ENCODE measurements around the gene SMIM35. TPM values are rescaled to one million over a fixed set of nuclear protein-coding genes. Genes with fewer than 3 reads are reported as not detected.
A peak's percentile ranks its signal among the peaks of the same experiment; 100 is the strongest.

SMIM35 gene
- total and polyA plus RNA-seq, 4 donors: 0.06 to 0.17 (median 0.11) TPM

DNA sequence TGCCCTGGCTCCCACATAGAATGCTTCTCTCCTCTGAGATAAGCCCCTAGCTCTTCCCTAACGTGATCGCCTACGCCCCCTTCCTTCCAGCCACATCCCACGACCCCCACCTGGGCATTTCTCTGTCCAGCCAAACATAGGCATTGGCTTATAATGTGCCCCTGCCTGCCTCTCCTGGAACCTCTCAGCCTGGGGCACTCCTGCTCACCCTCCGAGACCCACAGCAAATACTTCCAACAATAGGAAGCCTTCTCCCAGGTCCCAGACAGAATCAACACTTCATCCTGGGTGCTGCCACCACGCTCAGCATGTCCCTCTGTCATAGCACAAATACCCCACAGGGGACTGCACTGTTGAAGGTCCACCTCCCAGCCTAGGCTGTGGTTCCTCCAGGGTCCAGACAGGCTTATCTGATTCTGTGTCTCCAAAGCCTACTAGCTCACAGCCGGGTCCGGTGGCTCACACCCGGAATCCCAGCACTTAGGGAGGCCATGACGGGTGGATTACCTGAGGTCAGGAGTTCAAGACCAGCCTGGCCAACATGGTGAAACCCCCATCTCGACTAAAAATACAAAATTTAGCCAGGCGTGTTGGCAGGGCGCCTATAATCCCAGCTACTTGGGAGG is 34.1 kb downstream of the SMIM35 start:
- DNase-seq: no peak
- Histone ChIP-seq H3K9me3 (ENCODE audit: control insufficient read depth in 4 of 4, insufficient read depth in 3 of 4, low read length in 3 of 4) (no peaks in the 10 kb centered on the region), H3K4me1 (ENCODE audit: control insufficient read depth in 5 of 5, insufficient read depth in 5 of 5, low read length in 5 of 5) (no peaks in the 10 kb centered on the region), H3K4me3 (no peak overlapping the region), H3K27ac (ENCODE audit: low read depth in 1 of 2, low read length in 1 of 2) (no peak overlapping the region), H3K36me3 (ENCODE audit: control insufficient read depth in 4 of 4, insufficient read depth in 4 of 4, low read length in 4 of 4) (no peaks in the 10 kb centered on the region), H3K27me3 (ENCODE audit: control insufficient read depth in 3 of 3, insufficient read depth in 3 of 3, low read length in 2 of 3) (peaks cover 0 to 2% (median 0%) of the 10 kb centered on the region in 3 donors), H3K9ac (ENCODE audit: insufficient read depth in 1 of 2, low read length in 2 of 2) (no peak overlapping the region)
- TF ChIP-seq, protein P1, sequence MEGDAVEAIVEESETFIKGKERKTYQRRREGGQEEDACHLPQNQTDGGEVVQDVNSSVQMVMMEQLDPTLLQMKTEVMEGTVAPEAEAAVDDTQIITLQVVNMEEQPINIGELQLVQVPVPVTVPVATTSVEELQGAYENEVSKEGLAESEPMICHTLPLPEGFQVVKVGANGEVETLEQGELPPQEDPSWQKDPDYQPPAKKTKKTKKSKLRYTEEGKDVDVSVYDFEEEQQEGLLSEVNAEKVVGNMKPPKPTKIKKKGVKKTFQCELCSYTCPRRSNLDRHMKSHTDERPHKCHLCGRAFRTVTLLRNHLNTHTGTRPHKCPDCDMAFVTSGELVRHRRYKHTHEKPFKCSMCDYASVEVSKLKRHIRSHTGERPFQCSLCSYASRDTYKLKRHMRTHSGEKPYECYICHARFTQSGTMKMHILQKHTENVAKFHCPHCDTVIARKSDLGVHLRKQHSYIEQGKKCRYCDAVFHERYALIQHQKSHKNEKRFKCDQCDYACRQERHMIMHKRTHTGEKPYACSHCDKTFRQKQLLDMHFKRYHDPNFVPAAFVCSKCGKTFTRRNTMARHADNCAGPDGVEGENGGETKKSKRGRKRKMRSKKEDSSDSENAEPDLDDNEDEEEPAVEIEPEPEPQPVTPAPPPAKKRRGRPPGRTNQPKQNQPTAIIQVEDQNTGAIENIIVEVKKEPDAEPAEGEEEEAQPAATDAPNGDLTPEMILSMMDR (IDR thresholded peaks at IDR 0.05; ENCODE audit: control extremely low read depth, extremely low read depth): no peak
- 78 to 85% methylated on average over 13 of the region's 13 CpGs for WGBS, 2 donors
- no peak for ATAC-seq (ENCODE audit: insufficient read depth, low FRiP score)

DNA sequence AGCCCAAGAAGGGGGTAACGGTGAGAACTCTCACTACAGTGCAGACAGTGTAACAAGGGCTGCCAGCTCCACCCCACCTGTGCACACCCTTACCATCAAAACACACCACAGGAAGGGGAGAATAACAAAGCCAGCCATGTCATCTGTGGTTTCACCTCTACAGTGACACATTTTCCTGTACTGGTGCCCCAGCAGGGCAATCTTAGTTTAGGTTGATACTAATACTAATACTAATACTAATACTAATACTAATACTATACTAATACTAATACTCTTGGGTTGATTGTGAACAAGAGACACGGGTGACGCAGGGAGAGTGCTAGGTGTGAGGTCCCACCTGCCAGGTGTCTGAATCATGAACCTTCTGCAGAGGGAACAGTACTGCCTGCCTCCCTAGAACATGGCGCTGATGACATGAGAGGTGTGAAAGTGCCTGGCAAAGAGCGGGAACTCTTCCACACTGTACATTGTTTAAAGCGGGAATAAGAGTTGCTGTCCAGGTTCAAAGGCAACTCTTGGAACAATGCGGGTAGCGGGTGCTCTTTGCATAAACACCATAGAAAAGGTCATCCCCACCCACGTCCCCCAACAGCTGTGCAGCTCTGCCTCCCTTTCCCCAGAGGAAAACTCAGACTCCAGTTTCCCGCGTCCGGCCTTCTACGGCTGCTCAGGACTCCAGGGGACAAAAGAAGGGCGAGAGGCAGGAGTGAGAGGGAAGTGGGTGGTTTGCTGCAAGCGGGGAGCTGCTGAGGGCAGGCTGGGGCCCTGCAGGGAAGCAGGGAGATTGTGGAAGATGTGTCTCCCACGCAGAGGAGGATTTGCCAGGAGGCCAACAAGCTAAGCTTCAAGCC is 34.9 kb downstream of the SMIM35 start:
- 82 to 86% methylated on average over 16 of the region's 16 CpGs for WGBS, 2 donors
- H3K27ac ChIP-seq (ENCODE audit: low read depth in 1 of 2, low read length in 1 of 2): peak overlapping the region in 1 of 2 donors; percentile 21
- H3K4me1 ChIP-seq (ENCODE audit: control insufficient read depth in 5 of 5, insufficient read depth in 5 of 5, low read length in 5 of 5): peaks cover 0 to 2% (median 0%) of the 10 kb centered on the region in 5 donors
- H3K4me3 ChIP-seq: no peak overlapping the region
- no peak overlapping the region for H3K9ac ChIP-seq (ENCODE audit: insufficient read depth in 1 of 2, low read length in 2 of 2)
- H3K27me3 ChIP-seq (ENCODE audit: control insufficient read depth in 3 of 3, insufficient read depth in 3 of 3, low read length in 2 of 3): peaks cover 0 to 2% (median 0%) of the 10 kb centered on the region in 3 donors
- DNase-seq (no peak), ATAC-seq (ENCODE audit: insufficient read depth, low FRiP score) (no peak)
- no peaks in the 10 kb centered on the region for H3K36me3 ChIP-seq (ENCODE audit: control insufficient read depth in 4 of 4, insufficient read depth in 4 of 4, low read length in 4 of 4)
- H3K9me3 ChIP-seq (ENCODE audit: control insufficient read depth in 4 of 4, insufficient read depth in 3 of 4, low read length in 3 of 4): no peaks in the 10 kb centered on the region
- TF ChIP-seq, protein P1 (IDR thresholded peaks at IDR 0.05; ENCODE audit: control extremely low read depth, extremely low read depth): no peak

DNA sequence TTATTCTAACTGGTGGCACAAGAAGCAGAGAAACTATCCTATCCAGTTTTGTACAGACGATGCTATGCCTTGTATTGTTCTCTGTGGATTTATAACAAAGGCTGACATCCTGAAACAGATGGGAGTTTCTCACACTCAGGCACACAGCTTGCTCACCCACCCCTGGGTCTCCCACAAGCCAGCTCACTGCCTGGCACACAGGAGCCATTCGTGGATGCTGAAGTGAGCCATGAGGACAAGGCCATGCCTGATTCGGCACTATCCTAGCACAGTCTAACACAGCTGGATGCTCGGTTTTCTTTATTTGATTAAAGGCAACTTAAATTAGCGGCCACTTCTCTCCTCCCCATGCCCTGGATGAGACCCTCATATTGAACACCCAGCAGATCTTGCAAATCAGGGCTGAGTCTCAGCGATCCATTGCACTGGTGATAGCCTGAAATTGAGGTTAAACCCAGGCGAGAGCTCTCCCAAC is 35.6 kb downstream of the SMIM35 start:
- no peaks in the 10 kb centered on the region for H3K9me3 ChIP-seq (ENCODE audit: control insufficient read depth in 4 of 4, insufficient read depth in 3 of 4, low read length in 3 of 4)
- no peak overlapping the region for H3K27ac ChIP-seq (ENCODE audit: low read depth in 1 of 2, low read length in 1 of 2)
- TF ChIP-seq, protein P1 (IDR thresholded peaks at IDR 0.05; ENCODE audit: control extremely low read depth, extremely low read depth): no peak
- no peak for DNase-seq
- no peak overlapping the region for H3K4me3 ChIP-seq
- no peak for ATAC-seq (ENCODE audit: insufficient read depth, low FRiP score)
- no peaks in the 10 kb centered on the region for H3K36me3 ChIP-seq (ENCODE audit: control insufficient read depth in 4 of 4, insufficient read depth in 4 of 4, low read length in 4 of 4)
- 74 to 96% methylated on average over 7 of the region's 7 CpGs for WGBS, 2 donors
- H3K27me3 ChIP-seq (ENCODE audit: control insufficient read depth in 3 of 3, insufficient read depth in 3 of 3, low read length in 2 of 3): peaks cover 0 to 2% (median 0%) of the 10 kb centered on the region in 3 donors
- peaks cover 0 to 2% (median 0%) of the 10 kb centered on the region in 5 donors for H3K4me1 ChIP-seq (ENCODE audit: control insufficient read depth in 5 of 5, insufficient read depth in 5 of 5, low read length in 5 of 5)
- H3K9ac ChIP-seq (ENCODE audit: insufficient read depth in 1 of 2, low read length in 2 of 2): no peak overlapping the region

Data from lung (tissue), 12 donors.